Measurements from ENCODE around the gene KDM3B. TPM values are rescaled to one million over a fixed set of nuclear protein-coding genes. Genes with fewer than 3 reads are reported as not detected.
A peak's percentile ranks its signal among the peaks of the same experiment; 100 is the strongest.

Gene KDM3B
- total RNA-seq, 6 experiments from 2014 or later = 13.7 to 19.7 (median 18.3) TPM

DNA sequence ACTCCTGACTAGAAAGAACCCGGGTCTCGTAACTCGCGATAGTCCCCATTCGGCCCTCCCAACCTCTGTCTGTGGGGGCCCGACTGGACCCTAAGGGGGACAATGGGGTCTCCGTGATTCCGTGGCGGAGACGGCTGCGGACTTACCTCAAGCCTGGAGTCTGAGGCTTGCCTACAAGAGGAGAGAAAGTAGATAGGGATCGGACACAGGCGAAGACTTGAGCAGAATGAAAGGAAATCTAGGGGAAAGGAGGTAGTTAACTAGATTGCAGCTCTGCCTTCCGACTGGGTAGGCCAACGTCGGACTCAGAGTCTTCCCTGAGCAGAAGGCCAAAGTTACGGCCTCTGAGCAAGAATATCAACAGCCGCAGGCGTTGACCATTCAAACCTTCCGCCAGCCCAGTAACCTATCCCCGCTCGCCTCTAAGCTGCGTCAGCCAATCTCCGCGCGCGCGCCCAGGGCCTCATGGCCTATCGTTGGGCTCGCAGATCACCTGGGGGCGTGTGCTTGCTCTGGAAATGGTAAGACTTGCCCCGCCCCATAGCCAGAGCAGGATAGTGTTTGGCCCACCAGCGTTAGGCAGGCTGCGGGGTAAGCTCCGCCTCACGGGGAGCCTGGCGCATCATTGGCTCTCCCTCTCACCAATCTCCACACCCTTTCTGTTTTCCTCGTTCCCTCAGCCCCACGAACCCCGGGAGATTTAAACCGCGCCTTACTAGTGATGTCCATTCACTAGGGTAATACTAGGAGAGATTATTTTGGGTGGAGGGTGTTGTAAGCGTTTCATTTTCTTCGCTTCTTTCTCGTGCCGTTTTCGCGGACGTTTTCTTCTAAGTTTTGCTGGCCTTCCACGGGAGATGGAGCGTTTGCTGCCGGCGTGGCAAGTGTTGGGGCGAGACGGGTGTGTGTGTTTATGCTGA is 20.8 kb upstream of the KDM3B start, which contains the start of gene CDC25C:
TSS of gene CDC25C (minus strand) at position 356 of the 920 bp plus-strand sequence. CDS start 624 bp downstream, outside the sequence.
- peak; percentile 99 to 100 (median 100) for ATAC-seq
- intact Hi-C loops (cut with DNase I) = no loop called here
- WGBS (ENCODE audit: insufficient coverage, low coverage, low lambda C conversion rate, missing lambda C conversion rate) = under 1% methylated on average over 39 of the region's 55 CpGs
- DNase-seq = peak; percentile 97 to 98 (median 98)
- no peak for TF ChIP-seq POLR2A (IDR thresholded peaks at IDR 0.05)
- no peak for TF ChIP-seq CTCF (IDR thresholded peaks at IDR 0.05)
- H3K4me3 ChIP-seq = peak within 1 kb of the TSS; percentile 36 to 55 (median 41)
- no peak within 1 kb of the TSS for H3K27ac ChIP-seq
- no peaks in the 10 kb centered on the region for H3K9me3 ChIP-seq
- H3K4me1 ChIP-seq = peaks cover 0 to 11% (median 0%) of the 10 kb centered on the region in 4 donors
- H3K36me3 ChIP-seq = no peaks in the 10 kb centered on the region
- H3K27me3 ChIP-seq = no peaks in the 10 kb centered on the region

DNA sequence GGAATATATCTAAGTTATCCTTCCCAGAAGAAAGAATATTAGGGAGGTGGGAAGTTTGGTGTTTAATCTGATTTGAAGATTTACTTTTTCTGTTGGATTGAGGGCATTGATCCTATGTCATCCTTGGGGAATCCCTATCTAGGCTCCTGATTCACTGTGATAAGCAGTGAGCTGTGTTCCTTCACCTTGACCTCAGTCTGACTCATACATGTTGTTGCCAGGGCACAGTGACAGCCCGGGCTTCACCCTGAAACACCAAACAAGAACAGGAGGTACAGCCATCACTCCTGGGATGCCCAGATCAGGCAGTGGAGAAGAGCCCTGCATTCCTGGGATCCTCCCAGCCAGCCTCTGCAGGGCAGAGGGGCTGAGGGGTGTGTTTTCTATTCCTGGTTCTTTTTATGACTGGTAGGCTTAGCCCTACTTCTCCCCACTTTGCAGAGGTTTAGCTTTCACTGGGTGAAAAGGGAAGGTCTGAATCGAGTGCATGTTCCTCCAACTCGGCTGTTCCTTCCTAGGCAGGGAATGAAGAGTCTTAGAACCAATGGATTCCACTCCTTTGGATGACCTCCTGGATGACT is 17.5 kb upstream of the KDM3B start:
- H3K36me3 ChIP-seq = no peaks in the 10 kb centered on the region
- H3K27ac ChIP-seq = no peak overlapping the region
- 27% methylated on average over 3 of the region's 3 CpGs for WGBS (ENCODE audit: insufficient coverage, low coverage, low lambda C conversion rate, missing lambda C conversion rate)
- no peak for TF ChIP-seq CTCF (IDR thresholded peaks at IDR 0.05)
- no peak for TF ChIP-seq POLR2A (IDR thresholded peaks at IDR 0.05)
- H3K9me3 ChIP-seq = no peaks in the 10 kb centered on the region
- DNase-seq = no peak
- intact Hi-C loops (cut with DNase I) = no loop called here
- H3K27me3 ChIP-seq = no peaks in the 10 kb centered on the region
- H3K4me1 ChIP-seq = peaks cover 0 to 24% (median 3%) of the 10 kb centered on the region in 4 donors
- no peak for ATAC-seq
- no peak overlapping the region for H3K4me3 ChIP-seq

- ATAC-seq (peak; percentile 45 to 66 (median 54)), DNase-seq (peak; percentile 74 to 81 (median 79))
- intact Hi-C loops (cut with DNase I) = no loop called here
Observed at GRCh38 chr5:138336952-138337684, 15.4 kb upstream of the KDM3B start.

More at GRCh38 chr5:138336952-138337684, 15.4 kb upstream of the KDM3B start:
- Histone ChIP-seq H3K36me3 (peaks cover 0 to 11% (median 1%) of the 10 kb centered on the region in 4 donors), H3K4me1 (peaks cover 0 to 13% (median 4%) of the 10 kb centered on the region in 4 donors), H3K27ac (peak overlapping the region; percentile 98 to 100 (median 99)), H3K4me3 (peak overlapping the region; percentile 68 to 84 (median 81)), H3K9me3 (no peaks in the 10 kb centered on the region), H3K27me3 (no peaks in the 10 kb centered on the region)
- no peak for TF ChIP-seq POLR2A (IDR thresholded peaks at IDR 0.05)
- no peak for TF ChIP-seq CTCF (IDR thresholded peaks at IDR 0.05)
- 15% methylated on average over 10 of the region's 13 CpGs for WGBS (ENCODE audit: insufficient coverage, low coverage, low lambda C conversion rate, missing lambda C conversion rate)
